ENCODE results near the gene VENTX.

DNA sequence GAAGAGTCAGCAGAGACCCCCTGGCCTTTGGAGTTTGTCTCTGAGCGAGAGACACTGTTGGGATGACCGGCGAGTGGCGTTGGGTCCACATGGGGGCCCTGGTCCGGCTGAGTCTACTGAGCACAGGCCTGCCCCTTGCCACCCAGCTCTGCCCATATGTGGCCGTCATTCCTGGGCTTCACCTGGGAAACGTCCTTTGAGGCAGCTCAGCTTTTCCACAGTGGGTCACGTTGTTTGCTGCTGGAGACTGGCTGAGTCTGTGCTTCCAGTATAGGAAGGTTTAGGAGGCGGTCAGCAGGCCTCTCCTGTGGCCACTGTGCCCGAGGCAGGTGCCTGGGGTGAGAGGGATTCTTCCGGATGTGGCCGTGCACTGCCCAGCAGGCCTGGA is 21.9 kb downstream of the VENTX start:
- TF ChIP-seq, protein P1, sequence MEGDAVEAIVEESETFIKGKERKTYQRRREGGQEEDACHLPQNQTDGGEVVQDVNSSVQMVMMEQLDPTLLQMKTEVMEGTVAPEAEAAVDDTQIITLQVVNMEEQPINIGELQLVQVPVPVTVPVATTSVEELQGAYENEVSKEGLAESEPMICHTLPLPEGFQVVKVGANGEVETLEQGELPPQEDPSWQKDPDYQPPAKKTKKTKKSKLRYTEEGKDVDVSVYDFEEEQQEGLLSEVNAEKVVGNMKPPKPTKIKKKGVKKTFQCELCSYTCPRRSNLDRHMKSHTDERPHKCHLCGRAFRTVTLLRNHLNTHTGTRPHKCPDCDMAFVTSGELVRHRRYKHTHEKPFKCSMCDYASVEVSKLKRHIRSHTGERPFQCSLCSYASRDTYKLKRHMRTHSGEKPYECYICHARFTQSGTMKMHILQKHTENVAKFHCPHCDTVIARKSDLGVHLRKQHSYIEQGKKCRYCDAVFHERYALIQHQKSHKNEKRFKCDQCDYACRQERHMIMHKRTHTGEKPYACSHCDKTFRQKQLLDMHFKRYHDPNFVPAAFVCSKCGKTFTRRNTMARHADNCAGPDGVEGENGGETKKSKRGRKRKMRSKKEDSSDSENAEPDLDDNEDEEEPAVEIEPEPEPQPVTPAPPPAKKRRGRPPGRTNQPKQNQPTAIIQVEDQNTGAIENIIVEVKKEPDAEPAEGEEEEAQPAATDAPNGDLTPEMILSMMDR (conservative IDR thresholded peaks at IDR 0.05), result no peak
- TF ChIP-seq ZFX (IDR thresholded peaks at IDR 0.05), result no peak

All from C4-2B (cell line).